ENCODE data around the gene IFT43. TPM values are rescaled to one million over a fixed set of nuclear protein-coding genes. Genes with fewer than 3 reads are reported as not detected.

IFT43 gene
- total and polyA plus RNA-seq, 8 donors = 23.1 to 51.1 (median 42.0) TPM

GRCh38 chr14:76083796-76084765 lies 98.5 kb downstream of the IFT43 start:
- peaks cover 0 to 19% of the 10 kb centered on the region in 2 donors for H3K36me3 ChIP-seq
- no peaks in the 10 kb centered on the region for H3K4me1 ChIP-seq
- intact Hi-C loops (cut with DNase I) = no loop called here
- H3K27me3 ChIP-seq = no peaks in the 10 kb centered on the region
- no peak for TF ChIP-seq CTCF (IDR thresholded peaks at IDR 0.05)
- ATAC-seq (no peak), DNase-seq (no peak)
- no peaks in the 10 kb centered on the region for H3K9me3 ChIP-seq
- no peak overlapping the region for H3K4me3 ChIP-seq
- H3K27ac ChIP-seq = no peak overlapping the region

GRCh38 chr14:76085358-76085757 lies 99.8 kb downstream of the IFT43 start:
- Histone ChIP-seq H3K4me1 (no peaks in the 10 kb centered on the region), H3K27ac (no peak overlapping the region), H3K36me3 (peaks cover 0 to 19% of the 10 kb centered on the region in 2 donors), H3K9me3 (no peaks in the 10 kb centered on the region), H3K27me3 (no peaks in the 10 kb centered on the region), H3K4me3 (no peak overlapping the region)
- ATAC-seq (no peak), DNase-seq (no peak)
- TF ChIP-seq CTCF (IDR thresholded peaks at IDR 0.05) = no peak
- intact Hi-C loops (cut with DNase I) = no loop called here

GRCh38 chr14:76086636-76087035 lies 101.1 kb downstream of the IFT43 start:
- TF ChIP-seq CTCF (IDR thresholded peaks at IDR 0.05) = no peak
- no peaks in the 10 kb centered on the region for H3K4me1 ChIP-seq
- no peaks in the 10 kb centered on the region for H3K27me3 ChIP-seq
- H3K4me3 ChIP-seq = no peak overlapping the region
- peaks cover 0 to 19% of the 10 kb centered on the region in 2 donors for H3K36me3 ChIP-seq
- DNase-seq = no peak
- intact Hi-C loops (cut with DNase I) = no loop called here
- ATAC-seq = no peak
- H3K27ac ChIP-seq = no peak overlapping the region
- no peaks in the 10 kb centered on the region for H3K9me3 ChIP-seq

- Histone ChIP-seq H3K36me3 (peaks cover 0 to 7% of the 10 kb centered on the region in 2 donors), H3K27ac (no peak overlapping the region)
- peak; percentile 40 for ATAC-seq
Measured at GRCh38 chr14:76088326-76088725, 102.8 kb downstream of the IFT43 start.

More at GRCh38 chr14:76088326-76088725, 102.8 kb downstream of the IFT43 start:
- no peaks in the 10 kb centered on the region for H3K4me1 ChIP-seq
- no peaks in the 10 kb centered on the region for H3K9me3 ChIP-seq
- intact Hi-C loops (cut with DNase I) = no loop called here
- no peaks in the 10 kb centered on the region for H3K27me3 ChIP-seq
- no peak for TF ChIP-seq CTCF (IDR thresholded peaks at IDR 0.05)
- H3K4me3 ChIP-seq = no peak overlapping the region
- DNase-seq = peak in 2 of 4 donors; percentile 94 to 95

Measured in left lung (tissue), 10 donors.